Putamen (tissue), 1 donor: ENCODE results near the gene GLRX3.

Experiments used
- DNase-seq: peaks from one replicate; pipeline ENCODE4 v3.0.0-alpha.2; 2016; ENCODE audit warnings: low spot score

Gene GLRX3

DNA sequence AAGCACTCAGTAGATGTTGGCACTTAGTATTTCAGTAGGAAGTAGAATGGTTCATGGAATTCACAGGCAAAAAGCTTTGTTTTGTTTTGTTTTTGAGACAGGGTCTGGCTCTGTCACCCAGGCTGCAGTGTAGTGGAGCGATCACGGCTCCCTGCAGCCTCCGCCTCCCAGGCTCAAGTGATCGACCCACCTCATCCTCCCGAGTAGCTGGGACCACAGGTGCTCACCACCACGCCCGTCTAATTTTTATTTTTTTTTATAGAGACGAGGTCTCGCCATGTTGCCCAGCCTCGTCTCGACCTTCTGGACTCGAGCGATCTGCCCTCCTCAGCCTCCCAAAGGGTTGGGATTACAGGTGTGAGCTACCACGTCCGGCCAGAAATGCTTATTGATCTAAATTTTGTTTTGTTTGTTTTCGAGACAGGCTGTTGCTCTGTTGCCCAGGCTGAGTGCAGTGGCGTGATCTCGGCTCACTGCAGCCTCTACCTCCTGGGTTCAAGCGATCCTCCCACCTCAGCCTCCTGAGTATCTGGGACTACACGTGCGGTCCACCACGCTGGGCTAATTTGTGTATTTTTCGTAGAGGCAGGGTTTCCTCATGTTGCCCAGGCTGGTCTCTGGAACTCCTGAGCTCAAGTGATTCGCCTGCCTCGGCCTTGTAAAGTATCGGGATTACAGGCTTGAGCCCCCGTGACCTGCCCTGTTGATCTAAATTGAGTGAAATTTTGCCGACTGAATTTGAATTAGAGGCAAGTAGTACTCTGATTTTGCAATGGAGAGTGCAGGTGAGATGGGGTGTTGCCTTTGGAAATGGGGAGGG, 1.7 kb downstream of the GLRX3 start:
- no peak for DNase-seq

- DNase-seq = no peak
Observed at GRCh38 chr10:130138479-130138866, 2.3 kb downstream of the GLRX3 start.

GRCh38 chr10:130140425-130140824, 4.2 kb downstream of the GLRX3 start:
- DNase-seq = no peak

- DNase-seq = no peak
Observed at GRCh38 chr10:130141038-130141437, 4.8 kb downstream of the GLRX3 start.

DNA sequence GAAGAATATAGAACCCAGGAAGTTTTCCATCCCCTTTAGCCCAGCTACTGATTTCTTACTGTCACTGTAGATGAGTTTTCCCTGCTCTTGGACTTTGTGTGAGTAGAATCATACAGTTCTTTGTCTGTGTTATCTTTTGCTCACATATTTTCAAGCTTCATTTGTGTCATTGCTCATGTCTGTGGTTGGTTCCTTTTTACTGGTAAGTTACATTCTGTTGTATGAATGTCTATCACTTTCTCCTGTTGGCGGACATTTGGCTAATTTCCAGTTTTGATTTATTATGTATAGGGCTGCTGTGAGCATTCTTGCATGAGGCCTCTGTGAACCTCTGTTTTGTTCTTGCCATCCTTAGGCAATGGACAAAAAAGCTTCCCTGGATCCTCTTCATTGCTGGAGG, 5.3 kb downstream of the GLRX3 start:
- no peak for DNase-seq

DNA sequence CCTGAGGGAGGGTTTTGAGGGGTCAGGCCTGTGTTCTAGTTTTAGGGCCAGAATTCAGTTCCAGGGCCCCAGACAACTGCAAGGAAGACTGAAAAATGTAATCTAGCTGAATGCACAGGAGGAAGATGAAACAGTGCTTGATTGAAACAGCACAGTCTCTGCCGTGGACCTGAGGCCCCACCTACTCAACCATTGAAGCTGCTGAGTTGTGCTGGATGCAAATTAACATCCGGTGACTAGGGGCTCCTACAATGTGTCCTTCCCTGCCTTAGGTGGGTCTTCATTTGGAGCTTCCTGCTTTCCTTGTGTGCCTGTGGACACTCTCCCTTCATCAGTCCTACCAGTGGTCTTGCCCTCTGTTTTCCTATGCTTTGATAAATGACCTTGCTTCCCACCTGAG, 5.7 kb downstream of the GLRX3 start:
- no peak for DNase-seq

DNA sequence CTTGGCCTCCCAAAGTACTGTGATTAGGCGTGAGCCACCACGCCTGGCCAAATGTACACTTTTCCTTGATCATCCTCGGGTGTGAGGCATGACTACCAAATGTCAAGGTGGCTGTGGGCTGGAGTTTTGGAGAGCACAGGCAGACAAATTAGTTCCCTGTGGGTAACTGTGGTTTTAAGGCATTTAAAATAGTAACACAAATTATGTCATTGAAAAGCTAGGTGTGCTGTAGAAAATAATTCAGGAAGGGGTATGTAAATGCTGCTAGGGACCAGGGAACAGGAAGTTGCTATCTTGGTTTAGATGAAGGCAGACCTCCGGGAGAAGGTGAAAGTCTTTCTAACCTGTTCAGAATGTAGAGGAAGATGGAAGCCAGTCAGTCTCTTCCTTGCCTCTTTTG, 9.9 kb downstream of the GLRX3 start:
- DNase-seq = no peak

- DNase-seq = no peak
Observed at GRCh38 chr10:130159192-130159794, 23.1 kb downstream of the GLRX3 start.

GRCh38 chr10:130160775-130161174, 24.6 kb downstream of the GLRX3 start:
- no peak for DNase-seq

- no peak for DNase-seq
Observed at GRCh38 chr10:130161331-130161730, 25.1 kb downstream of the GLRX3 start.

DNA sequence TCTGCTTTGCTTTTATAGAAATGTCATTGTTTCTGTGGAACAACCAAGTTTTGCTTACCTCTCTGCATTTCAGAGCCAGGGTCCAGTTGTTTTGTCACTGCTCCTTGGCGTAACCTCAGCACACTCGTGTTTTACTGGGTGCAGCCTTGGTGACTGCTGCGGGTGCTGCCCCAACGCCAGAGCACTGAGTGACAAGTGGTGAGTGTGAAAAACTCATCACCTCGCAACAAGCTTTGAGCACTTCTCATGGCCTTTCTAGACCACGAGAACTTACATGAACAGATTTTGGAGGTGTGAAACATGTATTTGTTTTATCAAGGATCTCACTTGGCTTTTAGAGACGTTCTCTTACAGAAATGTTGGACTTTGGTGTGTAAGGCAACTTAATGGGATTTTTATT, 31.0 kb downstream of the GLRX3 start:
- no peak for DNase-seq

- no peak for DNase-seq
Observed at GRCh38 chr10:130167707-130168106, 31.5 kb downstream of the GLRX3 start.

GRCh38 chr10:130169136-130169859, 33.1 kb downstream of the GLRX3 start:
- peak; percentile 29 for DNase-seq

- DNase-seq = no peak
Observed at GRCh38 chr10:130171196-130171595, 35.0 kb downstream of the GLRX3 start.

- no peak for DNase-seq
Observed at GRCh38 chr10:130174328-130174727, 38.1 kb downstream of the GLRX3 start.

GRCh38 chr10:130175074-130175473, 38.9 kb downstream of the GLRX3 start:
- no peak for DNase-seq

DNA sequence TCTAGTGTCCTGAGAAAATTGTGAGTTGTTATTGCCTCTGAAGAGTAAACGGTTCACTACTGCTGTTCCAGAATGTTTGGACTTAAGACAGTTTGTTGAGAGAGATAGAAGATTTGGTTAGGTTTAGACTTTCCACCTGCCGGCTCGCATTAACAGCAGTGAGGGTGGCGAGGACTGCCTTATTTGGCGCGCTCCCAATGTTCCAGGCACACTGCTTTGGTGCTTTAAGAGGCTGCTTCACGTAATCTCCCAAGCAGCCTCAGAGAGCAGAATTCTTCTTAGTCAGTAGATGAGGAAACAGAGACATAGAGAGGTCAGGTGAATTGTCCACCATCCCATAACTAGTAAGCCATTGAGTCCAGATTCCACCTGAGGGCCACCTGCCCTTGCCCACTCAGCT, 41.1 kb downstream of the GLRX3 start:
- no peak for DNase-seq

- DNase-seq = peak; percentile 74
Observed at GRCh38 chr10:130179640-130180039, 43.4 kb downstream of the GLRX3 start.

DNA sequence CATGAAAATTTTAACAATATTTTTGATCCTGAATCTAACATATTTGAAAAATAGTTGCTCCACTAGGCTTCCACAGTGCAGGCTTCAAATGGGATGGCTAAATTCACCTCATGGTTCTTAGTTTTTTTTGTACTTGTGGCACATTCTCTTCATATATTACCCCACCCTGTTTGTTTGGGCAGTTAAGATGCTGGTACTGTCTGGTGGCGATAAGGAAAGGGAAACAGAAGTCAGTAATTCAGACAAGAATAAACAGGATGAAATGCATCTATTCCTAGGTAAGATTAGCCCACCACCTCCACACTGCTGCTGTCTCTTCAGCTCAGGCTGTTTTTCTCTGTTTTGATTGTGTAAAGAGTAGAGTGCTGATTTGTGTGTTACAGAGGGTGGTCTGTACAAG, 44.2 kb downstream of the GLRX3 start:
- no peak for DNase-seq

DNA sequence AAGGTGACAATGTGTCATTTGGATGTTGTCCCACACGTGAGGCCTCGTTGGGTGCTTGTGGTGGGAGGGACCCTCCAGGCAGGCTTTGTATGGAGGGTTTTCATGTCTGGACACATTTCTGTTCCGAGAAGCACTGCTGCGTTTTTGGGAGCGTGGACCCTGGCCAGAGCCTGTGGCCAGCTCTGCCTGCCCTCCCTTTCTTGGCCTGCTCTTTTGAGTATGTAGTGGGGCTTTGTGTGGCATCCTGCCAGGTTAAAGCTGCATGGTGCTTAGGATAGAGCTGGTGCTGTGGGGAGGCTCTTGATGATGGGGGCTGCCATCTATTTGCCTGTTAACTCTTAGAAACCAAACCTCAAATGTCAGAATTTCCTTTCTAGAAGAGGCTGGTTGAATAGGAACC, 45.7 kb downstream of the GLRX3 start:
- DNase-seq = no peak

- no peak for DNase-seq
Observed at GRCh38 chr10:130185591-130185990, 49.4 kb downstream of the GLRX3 start.

DNA sequence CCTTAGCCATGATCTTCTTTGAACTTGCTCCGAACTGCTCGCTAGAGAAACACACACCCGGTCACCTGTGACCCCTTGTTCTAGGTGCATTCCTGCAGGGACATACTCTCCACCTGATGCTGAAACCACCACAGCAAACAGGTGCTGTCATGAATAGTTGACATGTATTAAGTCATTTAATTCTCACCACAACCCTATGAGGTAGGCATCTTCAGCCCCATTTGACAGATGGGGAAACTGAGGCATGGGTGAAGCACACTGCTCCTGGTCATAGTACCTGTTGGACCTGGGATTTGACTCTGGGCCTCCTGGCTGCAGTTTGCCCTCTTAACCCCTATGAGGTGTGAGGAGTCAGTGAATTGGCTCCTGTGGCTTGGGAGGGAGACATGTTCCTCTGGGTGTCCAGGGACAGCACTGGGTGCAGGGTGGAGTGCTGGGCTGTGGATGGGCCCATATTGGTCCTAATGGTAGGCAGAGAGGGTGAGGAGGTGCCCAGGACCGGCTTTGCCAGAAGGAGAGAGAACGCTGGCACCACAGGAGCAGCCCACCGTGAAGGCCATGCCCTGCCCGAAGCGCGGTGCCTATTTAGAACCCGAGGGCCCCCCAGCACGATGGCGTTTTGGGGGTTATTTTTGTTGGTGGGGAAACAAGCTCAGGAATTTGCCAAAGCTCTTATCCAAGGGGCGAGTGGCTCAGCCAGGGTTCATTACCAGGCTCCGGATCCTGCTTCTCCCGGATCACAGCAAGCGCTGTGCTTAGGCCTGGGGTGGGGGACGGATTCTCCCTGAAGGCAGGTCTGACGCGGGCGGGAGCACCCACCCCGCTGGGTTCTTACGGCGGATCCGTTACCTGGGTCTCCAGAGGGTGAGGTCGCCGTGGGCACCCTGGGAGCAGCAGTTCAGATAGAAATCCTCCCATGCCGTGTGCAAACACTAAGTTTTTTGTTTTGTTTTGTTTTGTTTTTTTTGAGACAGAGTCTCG, 52.3 kb downstream of the GLRX3 start:
- no peak for DNase-seq
